ENCODE data around the gene C5orf52.
A peak's percentile ranks its signal among the peaks of the same experiment; 100 is the strongest.

The C5orf52 gene

GRCh38 chr5:157670662-157671591, at the start of gene C5orf52:
C5orf52 (plus strand) TSS chr5:157671533; CDS start chr5:157671615, 82 bp downstream.
- Histone ChIP-seq H3K4me3 (peak within 1 kb of the TSS; percentile 37 to 56 (median 45)), H3K27ac (peak within 1 kb of the TSS in 8 of 21 experiments; percentile 4 to 70 (median 39))

GRCh38 chr5:157624144-157624543, 47.2 kb upstream of the C5orf52 start:
- Histone ChIP-seq H3K4me3 (no peak overlapping the region), H3K27ac (no peak overlapping the region)

- H3K4me3 ChIP-seq: no peak overlapping the region
- H3K27ac ChIP-seq: no peak overlapping the region
Observed at GRCh38 chr5:157626831-157627230, 44.5 kb upstream of the C5orf52 start.

- H3K27ac ChIP-seq: no peak overlapping the region
- no peak overlapping the region for H3K4me3 ChIP-seq
Observed at GRCh38 chr5:157630341-157630740, 41.0 kb upstream of the C5orf52 start.

GRCh38 chr5:157640406-157641066, 30.8 kb upstream of the C5orf52 start:
- Histone ChIP-seq H3K27ac (no peak overlapping the region), H3K4me3 (no peak overlapping the region)

- no peak overlapping the region for H3K4me3 ChIP-seq
Observed at GRCh38 chr5:157648275-157648990, 22.9 kb upstream of the C5orf52 start.

GRCh38 chr5:157649101-157649500, 22.2 kb upstream of the C5orf52 start:
- H3K27ac ChIP-seq: no peak overlapping the region
- H3K4me3 ChIP-seq: no peak overlapping the region

More at GRCh38 chr5:157648275-157648990, 22.9 kb upstream of the C5orf52 start:
- no peak overlapping the region for H3K27ac ChIP-seq

GRCh38 chr5:157650991-157651611, 20.2 kb upstream of the C5orf52 start:
- peak overlapping the region in 7 of 21 experiments; percentile 14 to 76 (median 49) for H3K27ac ChIP-seq
- H3K4me3 ChIP-seq: peak overlapping the region in 5 of 7 experiments; percentile 24 to 41 (median 38)

- Histone ChIP-seq H3K4me3 (peak overlapping the region; percentile 24 to 41 (median 27)), H3K27ac (peak overlapping the region in 13 of 21 experiments; percentile 14 to 77 (median 51))
Observed at GRCh38 chr5:157651623-157652376, 19.5 kb upstream of the C5orf52 start.

- peak within 1 kb of the TSS in 13 of 21 experiments; percentile 14 to 77 (median 51) for H3K27ac ChIP-seq
- peak within 1 kb of the TSS; percentile 24 to 41 (median 27) for H3K4me3 ChIP-seq
Observed at GRCh38 chr5:157652377-157652692, 19.0 kb upstream of the C5orf52 start, which contains the start of gene SOX30. SOX30 (minus strand) TSS chr5:157652438; CDS start chr5:157652078, 360 bp downstream.

GRCh38 chr5:157657516-157657915, 13.8 kb upstream of the C5orf52 start:
- Histone ChIP-seq H3K27ac (no peak overlapping the region), H3K4me3 (no peak overlapping the region)

GRCh38 chr5:157658893-157659292, 12.4 kb upstream of the C5orf52 start:
- Histone ChIP-seq H3K27ac (no peak overlapping the region), H3K4me3 (no peak overlapping the region)

GRCh38 chr5:157659868-157660660, 11.3 kb upstream of the C5orf52 start:
- Histone ChIP-seq H3K27ac (no peak overlapping the region), H3K4me3 (no peak overlapping the region)

GRCh38 chr5:157665467-157666070, 5.8 kb upstream of the C5orf52 start:
- H3K27ac ChIP-seq: no peak overlapping the region
- no peak overlapping the region for H3K4me3 ChIP-seq

GRCh38 chr5:157668356-157668755, 3.0 kb upstream of the C5orf52 start:
- no peak overlapping the region for H3K4me3 ChIP-seq

GRCh38 chr5:157669701-157670097, 1.6 kb upstream of the C5orf52 start:
- Histone ChIP-seq H3K27ac (no peak overlapping the region), H3K4me3 (no peak overlapping the region)

More at GRCh38 chr5:157668356-157668755, 3.0 kb upstream of the C5orf52 start:
- no peak overlapping the region for H3K27ac ChIP-seq

GRCh38 chr5:157671592-157672330, 428 bp downstream of the C5orf52 start:
- Histone ChIP-seq H3K27ac (peak overlapping the region in 3 of 21 experiments; percentile 10 to 70 (median 48)), H3K4me3 (peak overlapping the region; percentile 37 to 56 (median 45))

All from skin epidermis (tissue), 12 donors.